ENCODE results near the gene GRK4.

GRK4 gene

GRCh38 chr4:3011456-3012220 lies 48.3 kb downstream of the GRK4 start:
- DNase-seq (ENCODE audit: low read depth) = no peak

DNA sequence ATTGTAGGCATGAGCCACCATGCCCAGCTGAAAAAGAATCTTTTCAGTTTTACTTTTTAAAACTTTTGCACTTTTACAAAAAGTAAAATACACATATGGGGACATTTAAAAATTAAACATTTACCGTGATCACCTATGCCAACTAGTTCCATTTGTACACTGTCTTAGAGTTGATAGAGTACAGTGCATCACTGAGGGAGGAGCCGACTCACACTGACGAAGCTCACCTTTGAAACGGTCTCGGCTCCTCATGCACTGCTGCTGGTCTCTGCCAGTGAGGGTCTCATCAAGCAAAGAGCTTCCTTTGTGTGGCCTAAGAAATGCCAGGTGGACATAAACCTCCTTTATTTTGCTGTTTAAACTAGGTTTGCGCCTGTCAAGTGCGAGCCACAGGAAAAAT lies 50.0 kb downstream of the GRK4 start:
- no peak for DNase-seq (ENCODE audit: low read depth)

DNA sequence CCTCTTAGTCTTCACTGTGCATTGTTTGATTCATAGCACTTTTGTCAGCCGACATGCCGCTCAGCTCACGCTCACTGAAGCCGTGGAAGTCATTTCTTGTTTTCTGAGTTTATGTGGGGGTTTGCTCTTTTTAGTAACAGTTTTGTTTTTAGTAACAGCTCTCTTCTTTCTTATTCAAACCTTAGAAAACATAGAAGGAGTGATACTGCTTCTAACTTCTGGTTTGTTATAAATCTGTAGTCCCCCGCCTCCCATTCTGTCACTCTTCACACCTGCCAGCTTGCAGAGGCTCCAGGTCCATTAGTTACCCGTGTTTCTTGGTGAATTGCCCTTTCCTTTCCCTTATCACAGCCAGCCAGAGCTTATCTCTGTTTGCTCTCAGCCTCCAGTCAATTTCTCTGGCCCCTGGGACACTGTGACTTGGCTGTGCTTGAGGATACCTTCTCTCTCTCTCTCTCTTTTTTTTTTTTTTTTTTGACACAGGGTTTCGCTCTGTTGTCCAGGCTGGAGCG lies 50.5 kb downstream of the GRK4 start:
- DNase-seq (ENCODE audit: low read depth) = no peak

- DNase-seq (ENCODE audit: low read depth) = no peak
These were observed 53.6 kb downstream of the GRK4 start for GRCh38 chr4:3016961-3017360.

DNA sequence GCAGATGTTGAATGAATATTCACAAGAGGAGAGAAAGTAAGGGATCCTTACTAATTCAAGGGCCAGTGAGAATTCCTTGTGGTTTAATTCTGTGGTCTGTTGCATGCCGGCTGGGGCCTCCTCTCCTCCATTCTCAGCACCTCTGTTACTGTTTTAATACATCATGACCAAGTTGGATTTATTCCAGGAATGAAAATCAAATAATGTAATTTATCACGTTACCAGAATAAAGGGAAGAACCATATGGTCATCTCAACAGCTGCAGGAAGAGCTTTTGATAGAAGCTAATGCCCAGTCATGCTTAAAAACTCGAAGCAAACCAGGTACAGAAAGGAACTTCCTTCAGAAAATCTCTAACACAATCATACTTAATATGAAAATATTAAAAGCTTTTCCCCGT lies 54.1 kb downstream of the GRK4 start:
- peak; percentile 38 for DNase-seq (ENCODE audit: low read depth)

DNA sequence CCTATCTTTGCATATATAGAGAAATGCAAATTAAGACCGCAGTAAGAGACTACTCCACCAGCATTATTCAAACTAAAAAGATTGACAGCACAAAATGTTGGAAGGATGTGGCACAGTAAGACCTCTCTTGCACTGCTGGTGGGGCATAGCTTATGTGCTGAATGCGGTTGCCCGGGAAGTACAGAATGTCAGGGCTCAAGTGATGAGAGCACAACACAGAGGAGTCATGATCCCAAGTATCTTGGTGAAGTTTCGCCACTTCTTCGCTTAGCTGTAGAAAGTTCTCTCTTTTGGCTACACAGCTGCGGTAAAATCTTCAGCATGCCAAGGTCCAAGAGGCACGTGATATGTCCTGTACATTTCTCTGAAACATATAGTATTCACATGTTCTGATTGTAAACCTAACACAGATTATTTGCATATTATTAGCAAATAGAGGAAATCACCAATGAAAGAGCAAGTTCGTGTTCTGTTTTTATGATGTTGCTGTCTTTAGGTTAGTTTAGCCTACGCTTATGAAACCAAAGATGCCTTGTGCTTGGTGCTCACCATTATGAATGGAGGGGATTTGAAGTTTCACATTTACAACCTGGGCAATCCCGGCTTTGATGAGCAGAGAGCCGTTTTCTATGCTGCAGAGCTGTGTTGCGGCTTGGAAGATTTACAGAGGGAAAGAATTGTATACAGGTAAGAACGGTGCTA lies 55.9 kb downstream of the GRK4 start:
- no peak for DNase-seq (ENCODE audit: low read depth)

- DNase-seq (ENCODE audit: low read depth) = no peak
These were observed 57.8 kb downstream of the GRK4 start for GRCh38 chr4:3021127-3021526.

DNA sequence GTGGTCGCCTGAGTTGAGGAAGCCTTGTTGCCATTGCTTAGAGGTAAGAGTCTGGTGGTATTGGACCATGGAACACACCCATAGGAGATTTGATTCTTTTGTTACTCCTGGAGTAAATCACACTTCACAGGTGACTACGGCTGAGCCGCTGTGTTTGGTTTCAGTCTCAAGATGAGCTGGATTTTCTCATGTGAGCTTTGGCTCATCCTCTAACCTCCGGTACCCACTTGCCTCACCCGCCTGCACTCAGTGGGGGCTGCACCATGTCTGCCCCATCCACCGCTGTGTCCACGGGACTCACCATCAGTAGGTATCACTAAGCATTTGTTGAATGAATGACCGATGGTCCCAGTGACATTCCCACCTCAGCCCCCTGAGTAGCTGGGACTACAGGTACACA lies 58.3 kb downstream of the GRK4 start:
- DNase-seq (ENCODE audit: low read depth) = no peak

GRCh38 chr4:3022112-3022511 lies 58.7 kb downstream of the GRK4 start:
- DNase-seq (ENCODE audit: low read depth) = no peak

DNA sequence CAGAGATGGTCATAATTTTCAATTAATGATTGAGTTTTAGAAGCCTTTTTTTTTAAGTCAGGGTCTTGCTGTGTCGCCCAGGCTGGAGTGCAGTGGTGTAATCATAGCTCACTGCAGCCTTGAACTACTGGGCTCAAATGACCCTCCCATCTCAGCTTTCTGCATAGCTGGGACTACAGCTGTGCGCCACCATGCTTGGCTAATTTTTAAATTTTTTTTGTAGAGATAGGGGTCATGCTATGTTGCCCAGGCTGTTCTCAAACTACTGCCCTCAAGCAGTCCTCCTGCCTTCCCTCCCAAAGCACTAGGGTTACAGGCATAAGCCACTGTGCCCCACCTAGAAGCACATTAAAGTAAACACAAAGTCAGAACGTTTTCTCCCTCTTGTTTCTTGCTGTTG lies 59.3 kb downstream of the GRK4 start:
- DNase-seq (ENCODE audit: low read depth) = no peak

- no peak for DNase-seq (ENCODE audit: low read depth)
These were observed 62.5 kb downstream of the GRK4 start for GRCh38 chr4:3025881-3026280.

DNA sequence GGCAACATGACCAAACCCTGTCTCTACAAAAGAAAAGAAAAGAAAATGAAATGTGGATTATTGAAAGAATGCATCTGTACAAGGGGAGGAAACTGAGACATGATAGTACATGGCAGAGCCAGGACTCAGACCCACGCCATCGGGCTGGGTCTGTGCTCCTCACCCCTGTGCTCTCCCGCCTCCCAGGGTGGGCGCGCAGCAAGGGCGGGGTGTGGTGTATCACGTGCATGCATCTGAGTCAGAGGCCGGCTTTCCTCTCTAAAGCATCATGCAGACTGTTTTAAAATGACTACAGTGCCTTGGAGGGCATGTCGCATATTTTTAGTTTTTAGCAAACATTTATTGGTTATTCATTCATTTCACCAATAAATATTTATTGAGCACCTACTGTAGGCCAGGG lies 63.2 kb downstream of the GRK4 start:
- no peak for DNase-seq (ENCODE audit: low read depth)

GRCh38 chr4:3029464-3029863 lies 66.1 kb downstream of the GRK4 start:
- no peak for DNase-seq (ENCODE audit: low read depth)

GRCh38 chr4:3030566-3031356 lies 67.4 kb downstream of the GRK4 start:
- DNase-seq (ENCODE audit: low read depth) = no peak

DNA sequence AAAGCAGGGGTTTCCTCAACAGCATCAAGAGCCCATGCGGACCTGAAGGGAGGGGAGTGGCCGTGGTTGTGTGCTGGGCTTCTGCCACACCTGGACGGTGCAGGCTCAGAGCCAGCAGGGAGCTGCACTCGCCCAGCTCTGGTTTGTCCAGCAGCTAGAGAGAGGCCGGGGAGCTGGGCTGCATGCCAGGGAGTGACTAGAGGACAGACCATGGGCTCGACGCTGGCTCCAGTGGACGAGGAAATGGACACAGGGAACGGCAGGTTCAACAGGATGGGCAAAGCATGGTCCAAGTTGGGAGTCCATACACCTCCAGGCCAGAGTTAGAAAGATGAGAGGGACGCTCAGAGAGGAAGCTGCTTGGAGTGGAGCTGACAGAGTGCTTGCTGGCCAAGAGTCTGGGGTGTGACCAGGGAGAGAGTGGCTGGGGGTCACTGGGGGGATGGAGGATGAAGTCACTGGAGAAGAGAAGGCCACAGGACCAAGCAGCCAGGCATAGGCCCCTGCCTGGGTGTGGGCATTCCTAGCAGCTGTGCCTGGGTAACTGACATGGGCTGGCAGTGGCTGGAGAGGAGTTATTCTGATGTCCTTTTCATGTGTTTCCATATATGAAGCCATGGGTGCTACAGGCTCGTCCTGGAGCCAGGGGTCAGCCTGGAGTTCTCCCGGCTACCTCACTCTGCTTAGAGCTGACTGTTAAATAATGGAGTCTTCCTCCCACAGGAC lies 68.1 kb downstream of the GRK4 start:
- DNase-seq (ENCODE audit: low read depth) = no peak

- no peak for DNase-seq (ENCODE audit: low read depth)
These were observed 70.9 kb downstream of the GRK4 start for GRCh38 chr4:3034231-3034630.

DNA sequence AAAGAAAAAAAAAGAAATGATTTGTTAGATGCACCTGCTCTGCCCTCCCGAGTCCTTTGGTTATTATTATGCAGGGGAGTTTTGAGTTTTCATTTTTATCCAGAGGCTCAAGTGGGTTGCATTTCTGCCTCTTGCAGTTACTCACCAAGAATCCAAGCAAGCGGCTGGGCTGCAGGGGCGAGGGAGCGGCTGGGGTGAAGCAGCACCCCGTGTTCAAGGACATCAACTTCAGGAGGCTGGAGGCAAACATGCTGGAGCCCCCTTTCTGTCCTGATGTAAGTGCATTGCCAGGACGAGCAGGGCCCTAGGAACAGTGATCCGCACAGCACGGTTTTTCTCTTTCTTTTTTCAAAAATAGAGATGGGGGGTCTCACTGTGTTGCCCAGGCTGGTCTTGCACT lies 71.9 kb downstream of the GRK4 start:
- DNase-seq (ENCODE audit: low read depth) = no peak

GRCh38 chr4:3035674-3036073 lies 72.3 kb downstream of the GRK4 start:
- no peak for DNase-seq (ENCODE audit: low read depth)

DNA sequence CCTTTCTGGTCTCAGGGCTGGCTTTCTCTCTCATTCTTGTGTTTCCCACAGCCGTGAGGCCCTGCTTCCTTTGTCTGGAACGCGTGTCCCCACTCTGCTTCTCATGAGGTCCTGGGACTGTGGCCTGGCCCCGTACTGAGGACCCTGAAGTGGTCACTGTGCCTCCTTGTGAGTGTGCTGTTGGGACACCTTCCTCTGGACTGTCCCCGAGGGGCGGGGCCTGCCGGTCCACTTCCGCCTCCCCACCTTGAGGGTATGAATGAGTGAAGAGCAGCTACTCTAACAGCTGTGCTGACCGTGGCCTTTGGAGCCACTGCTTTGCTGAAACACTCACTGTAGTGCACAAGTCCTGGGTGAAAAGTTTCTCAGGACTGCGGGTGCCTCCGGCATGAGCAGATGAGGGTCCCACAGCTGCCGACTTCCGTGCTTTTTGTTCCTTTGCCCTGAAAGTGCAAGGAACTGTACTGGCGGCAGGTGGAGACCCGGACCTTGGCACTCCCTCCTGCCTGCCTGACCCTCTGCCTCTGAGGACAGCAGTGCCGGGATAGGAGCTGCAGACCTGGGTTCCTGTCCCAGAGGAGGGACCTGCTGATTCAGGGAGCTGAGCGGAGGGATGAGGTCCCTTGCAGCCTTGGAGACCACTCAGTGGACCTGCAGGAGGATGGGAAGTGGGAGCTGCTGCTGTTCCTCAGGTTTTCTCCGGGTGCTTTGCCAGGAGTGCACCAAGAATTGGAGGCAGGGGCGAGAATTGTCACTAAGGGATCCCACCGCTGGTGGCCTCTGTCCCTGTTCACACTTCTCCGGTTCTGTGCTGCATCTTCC lies 73.0 kb downstream of the GRK4 start:
- no peak for DNase-seq (ENCODE audit: low read depth)

DNA sequence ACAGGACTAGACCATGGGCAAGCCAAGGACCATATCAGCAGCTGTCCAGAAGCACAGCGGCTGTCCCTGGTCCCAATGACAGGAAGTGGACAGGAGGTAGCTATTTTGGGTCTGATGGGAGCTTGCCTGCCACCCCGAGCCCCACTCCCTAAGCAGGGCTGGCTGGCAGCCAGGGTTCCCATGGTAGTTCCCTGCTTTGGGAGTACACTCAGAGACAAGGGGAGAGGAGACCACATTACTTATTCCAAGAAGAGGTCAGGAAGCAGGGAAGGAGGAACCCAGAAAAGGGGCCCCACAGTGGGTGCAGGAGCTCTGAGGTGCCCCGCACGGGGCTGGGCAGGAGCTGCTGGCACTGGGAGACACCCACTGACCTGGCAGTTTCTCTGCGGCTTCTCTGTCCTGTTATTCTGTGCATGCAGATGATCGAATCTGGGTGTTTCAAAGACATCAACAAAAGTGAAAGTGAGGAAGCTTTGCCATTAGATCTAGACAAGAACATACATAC lies 74.6 kb downstream of the GRK4 start:
- DNase-seq (ENCODE audit: low read depth) = no peak
